CD4-positive, alpha-beta T cell treated with Interleukin-6 at 100 ng/mL for 8 hours (primary cell): ENCODE results near the gene PHF3.
"Not testable (repeated sequence)": the region's sequence is repeated elsewhere in the genome, so short reads cannot be mapped to it uniquely, and the experiment has no call there.

Experiments used
- DNase-seq: peaks from one replicate; pipeline ENCODE4 v3.0.0-alpha.2; 2020; ENCODE audit warnings: mixed read lengths, low spot score

PHF3 gene

DNA sequence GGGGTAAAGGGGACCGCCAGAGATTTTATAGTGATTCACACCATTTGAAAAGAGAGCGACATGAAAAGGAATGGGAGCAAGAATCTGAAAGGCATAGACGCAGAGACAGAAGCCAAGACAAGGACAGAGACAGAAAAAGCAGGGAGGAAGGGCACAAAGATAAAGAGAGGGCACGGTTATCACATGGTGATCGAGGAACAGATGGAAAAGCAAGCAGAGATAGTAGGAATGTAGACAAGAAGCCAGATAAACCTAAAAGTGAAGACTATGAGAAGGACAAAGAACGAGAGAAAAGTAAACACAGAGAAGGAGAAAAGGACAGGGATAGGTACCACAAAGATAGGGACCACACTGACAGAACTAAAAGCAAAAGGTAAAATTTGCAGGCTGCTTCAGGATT, 77.7 kb downstream of the PHF3 start:
- DNase-seq = no peak

DNA sequence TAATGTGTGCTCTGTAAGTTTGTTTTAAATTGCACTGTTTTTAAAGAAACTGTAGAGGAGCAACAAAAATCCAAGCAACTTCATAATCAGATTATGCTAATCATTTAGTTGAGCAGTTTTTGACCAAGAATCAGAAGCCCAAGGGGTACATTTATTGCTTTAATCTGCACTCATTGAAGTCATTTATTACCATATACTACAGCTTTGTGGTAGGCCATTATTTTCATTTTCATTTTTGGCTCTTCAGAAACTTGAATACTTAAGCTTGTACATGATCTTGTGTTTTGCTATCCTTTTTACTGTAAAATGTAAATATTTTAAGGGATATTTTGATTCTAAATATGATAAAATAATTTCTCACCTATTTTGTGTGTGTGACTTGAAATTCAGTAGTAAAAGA, 78.5 kb downstream of the PHF3 start:
- no peak for DNase-seq

DNA sequence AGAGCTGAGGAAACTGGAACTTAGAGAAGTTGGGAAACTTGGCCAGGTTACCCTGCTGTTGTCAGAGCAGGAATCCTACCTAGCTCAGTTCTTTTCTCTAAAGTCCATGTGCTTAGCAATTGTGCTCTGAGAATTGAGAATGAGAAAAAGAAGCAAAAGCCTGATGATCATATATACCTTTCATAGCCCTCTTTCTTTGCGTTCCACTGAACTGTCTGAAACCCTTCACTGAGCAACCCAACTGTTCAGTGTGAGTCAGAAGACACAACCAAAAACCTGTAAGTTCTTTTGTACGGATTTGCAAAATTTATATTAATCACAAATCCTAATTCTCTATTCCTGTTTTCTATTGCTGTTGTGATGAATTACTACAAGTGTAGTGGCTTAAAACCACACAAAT, 80.6 kb downstream of the PHF3 start:
- DNase-seq = no peak

DNA sequence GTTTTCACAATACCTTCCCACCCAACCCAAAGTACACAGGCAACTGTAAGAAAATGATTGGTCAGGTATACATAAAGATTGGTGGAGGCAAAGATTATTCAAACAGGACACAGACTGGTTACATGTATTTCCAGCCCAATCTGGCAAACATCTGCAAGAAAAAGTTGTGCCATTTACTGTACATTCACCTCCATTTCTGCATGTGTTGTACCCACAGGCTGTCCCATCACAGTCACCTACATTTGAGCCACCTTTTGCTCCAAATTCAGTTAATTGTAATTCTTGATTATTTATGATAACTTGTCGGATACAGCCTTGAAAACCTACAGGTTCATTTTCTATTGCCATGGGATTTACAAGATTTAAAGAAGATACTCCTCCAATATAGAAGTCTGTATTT, 85.6 kb downstream of the PHF3 start:
- no peak for DNase-seq

DNA sequence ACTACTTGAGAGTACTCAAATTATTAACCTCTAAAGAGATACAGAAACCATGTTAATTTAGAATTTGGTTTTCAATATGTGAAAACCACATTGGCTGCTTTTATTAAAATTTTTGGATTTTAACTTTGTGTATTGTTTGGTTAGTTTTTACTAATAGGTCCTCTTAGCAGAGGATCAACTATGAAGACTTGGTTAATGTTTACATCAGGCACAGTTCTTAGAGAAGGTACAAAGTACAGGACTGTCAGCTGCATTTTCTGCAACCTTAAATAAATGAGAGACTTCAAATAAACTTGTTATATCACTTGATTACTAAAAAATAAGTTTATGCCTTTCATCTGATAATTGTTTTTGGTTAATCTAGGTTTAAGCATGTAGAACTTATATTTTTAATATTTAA, 89.1 kb downstream of the PHF3 start:
- DNase-seq = no peak

DNA sequence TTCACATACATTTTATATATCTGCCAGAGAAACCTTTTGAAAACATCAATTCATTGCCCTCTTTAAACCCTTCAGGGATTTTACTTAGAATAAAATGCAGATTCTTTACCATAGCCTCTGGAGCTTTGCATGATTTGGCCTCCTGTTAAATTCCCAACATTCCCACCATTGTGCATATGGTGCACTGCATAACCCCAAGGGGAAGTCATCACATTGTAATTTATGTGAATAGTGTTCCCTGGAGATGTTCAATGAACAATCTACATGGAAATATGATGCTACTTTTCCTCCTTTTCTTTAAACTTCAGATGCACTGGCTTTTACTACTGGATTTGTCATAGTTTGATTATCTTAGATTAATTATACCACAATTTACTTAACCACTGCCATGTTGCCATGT, 94.7 kb downstream of the PHF3 start:
- DNase-seq = no peak

DNA sequence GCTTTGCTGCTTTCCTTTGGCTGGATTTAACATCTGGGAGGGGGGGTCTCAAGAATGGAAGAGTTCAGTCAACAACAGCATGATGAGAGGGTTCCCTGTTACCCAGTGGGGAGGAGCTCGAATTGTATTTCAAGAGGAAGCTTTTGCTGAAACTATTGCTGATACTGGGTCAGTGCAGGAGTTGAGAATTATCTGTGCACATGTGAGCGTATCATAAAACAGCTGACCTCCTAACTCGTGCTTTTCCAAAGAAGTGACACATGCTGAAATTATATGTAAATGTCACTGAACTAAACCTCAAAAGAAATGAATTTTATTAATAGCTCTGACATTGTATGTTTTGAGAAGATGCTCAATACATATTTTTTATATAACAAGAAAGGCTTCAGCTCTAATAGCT, 96.3 kb downstream of the PHF3 start:
- no peak for DNase-seq

DNA sequence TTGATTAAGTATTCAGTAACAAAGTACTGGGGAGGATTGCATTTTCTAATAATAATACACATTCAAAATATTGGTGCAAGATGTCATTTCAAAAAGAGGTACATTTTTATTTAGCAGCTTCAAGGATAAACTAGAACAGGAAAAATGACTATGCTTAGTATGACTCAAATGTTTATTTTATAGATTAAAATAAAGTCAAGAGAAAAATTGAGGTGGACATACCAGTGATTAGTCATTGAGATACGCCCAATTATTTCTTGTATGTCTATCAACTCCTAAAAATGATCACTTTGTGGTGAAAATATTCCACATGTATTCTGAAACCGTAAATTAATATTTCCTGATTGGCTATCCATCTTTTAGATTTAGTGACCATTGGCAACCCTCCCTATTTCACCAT, 96.7 kb downstream of the PHF3 start:
- no peak for DNase-seq

DNA sequence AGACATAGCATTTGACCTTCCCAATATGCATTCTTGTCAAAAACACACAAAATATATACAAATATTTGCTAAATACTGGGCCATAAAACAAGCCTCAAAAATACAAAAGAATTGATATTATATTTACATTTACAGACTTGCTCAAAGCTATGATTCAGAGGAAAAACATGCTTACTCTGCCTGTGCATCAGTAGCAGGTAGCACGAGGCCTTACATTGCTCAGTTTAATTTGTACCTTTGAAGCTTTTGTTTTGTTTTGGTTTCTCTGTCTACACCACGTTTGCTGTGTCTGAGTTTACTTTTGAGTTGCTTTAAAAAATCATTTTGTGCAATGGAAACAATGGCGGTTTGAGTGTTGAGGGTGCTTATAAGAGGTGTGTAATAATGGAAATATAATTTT, 99.3 kb downstream of the PHF3 start:
- no peak for DNase-seq

DNA sequence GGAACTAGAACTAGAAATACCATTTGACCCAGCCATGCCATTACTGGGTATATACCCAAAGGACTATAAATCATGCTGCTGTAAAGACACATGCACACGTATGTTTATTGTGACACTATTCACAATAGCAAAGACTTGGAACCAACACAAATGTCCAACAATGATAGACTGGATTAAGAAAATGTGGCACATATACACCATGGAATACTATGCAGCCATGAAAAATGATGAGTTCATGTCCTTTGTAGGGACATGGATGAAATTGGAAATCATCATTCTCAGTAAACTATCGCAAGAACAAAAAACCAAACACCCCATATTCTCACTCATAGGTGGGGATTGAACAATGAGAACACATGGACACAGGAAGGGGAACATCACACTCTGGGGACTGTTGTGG, 102.6 kb downstream of the PHF3 start:
- not testable (repeated sequence) for DNase-seq

DNA sequence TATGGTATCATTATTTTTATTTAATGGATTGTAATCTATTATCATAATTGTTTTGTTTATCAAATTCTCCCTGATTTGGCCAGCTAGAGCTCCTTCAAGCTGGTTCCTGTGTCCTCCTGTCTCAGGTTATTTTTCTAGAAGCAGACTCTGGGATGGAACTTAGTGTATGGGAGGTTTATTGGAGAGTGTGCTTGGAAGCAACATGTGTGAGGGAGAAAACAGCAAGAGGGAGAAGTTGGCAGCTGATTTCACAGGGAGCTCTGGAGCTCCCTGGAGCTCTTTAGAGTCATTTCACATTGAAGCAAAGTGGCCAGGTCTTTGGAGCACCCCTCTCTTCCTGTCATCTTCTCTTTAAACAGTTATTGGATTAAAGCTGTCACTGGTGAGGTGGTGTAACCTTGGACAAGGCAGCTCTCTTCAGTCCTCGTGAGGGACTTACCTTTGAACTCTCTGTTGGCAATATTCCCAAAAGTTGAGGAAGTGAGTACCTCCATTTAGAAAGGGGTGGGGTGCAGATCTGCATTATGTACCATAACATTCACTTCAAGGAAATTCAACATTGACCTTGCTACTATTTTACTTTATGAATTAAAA, 103.6 kb downstream of the PHF3 start:
- no peak for DNase-seq

DNA sequence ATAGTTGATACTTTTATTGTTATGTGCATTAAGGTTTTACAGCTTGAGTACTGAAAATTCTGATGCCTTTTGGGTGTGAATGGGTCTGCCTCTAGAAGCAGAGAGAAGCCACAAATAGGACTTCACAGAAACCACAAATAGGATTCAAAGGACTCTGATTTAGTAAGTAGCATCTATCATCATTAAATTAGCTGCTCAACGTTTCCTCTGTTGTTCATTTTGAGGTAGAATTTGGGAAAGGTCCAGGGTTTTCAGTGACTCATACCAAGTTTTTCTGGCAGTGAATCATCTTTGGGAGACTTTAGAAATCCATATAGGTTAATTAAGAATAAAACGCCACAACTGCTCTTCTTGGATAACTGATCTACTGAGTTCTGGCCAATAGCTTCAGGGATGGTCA, 105.1 kb downstream of the PHF3 start:
- no peak for DNase-seq

DNA sequence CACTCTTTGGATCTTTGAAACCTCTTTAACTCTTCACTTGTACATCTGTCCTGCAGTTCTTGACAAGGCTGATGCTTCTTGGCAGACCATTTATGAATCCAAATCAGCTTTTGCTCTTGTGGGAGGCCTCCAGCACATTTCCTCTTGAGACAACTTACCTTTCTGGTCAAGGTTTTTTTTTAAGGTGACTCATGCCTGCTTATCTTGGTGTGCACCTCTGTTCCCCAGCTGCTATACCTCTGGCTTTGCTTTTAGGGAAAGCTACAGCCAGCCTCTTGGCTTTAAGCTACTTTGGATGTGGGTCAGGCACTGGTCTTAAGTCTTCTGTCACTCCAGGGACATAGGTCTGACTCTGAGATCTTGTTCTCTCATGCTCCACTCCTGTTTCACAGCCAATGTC, 106.5 kb downstream of the PHF3 start:
- DNase-seq = no peak

DNA sequence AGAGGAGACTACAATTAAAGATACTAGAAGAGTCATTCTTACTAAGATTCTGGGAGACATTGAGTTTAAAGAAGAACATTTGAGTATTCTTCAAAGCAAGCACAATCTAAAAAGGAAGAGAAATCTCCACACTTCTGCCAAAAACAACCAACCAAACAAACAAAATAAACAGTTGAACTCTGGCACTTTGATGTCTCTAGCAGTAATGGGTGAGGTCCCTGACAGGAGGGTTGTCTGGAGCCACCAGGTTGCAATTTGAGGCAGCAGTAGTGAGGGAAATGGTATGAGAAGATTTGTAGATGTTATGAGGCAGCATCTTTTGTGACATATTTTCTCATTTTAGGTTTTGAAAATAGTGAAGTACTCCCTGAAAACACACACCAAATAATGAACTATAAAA, 108.1 kb downstream of the PHF3 start:
- DNase-seq = no peak

DNA sequence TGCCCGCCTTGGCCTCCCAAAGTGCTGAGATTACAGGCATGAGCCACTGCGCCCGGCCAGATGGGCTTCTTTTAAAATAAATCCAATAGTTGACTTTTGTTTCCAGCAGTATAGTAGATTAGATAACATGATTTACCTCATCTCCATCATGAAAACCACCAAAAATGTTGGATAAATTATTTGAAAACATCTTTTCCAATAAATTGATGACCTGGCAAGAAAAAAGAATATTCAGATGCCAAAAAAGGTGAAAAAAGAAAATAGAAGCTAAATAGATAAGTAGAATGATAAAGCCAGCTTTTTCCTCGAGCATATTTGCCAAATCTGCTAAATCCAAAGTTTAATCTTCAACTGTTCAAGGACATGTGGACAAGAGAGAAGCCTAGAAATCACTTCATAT, 109.2 kb downstream of the PHF3 start:
- DNase-seq = no peak

DNA sequence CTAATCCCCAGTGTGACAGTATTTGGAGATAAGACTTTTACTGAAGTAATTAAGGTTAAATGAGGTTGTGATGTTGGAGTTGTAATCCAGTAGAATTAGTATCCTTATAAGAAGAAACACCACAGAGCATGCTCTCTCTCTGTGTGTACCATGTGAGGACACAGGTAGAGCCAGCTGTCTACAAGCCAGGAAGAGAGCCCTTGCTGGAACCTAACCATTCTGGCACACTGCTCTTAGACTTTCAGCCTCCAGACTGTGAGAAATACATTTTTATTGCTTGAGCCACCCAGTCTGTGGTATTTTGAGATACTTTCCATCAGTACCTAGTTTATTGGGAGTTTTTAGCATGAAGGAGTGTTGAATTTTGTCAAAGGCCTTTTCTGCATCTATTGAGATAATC, 110.2 kb downstream of the PHF3 start:
- DNase-seq = no peak

DNA sequence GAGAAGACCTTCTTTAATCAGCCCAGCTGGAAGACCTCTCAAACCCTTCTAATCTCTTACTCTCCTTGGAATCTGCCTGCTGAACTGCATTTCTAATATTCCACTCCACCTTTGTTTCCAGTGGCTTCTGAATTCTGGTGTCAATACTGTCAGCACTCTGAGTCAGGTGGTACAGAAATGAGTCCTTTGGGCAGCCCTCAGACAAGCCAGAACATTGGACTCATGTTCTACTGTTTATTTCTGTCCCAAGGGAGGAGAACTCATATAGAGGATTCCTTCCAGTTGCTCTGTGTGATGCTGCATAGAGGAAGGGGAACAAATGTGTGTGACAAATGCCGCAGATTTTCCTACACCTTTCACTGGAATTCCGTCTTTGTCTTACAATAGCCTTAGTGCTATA, 114.8 kb downstream of the PHF3 start:
- DNase-seq = no peak

DNA sequence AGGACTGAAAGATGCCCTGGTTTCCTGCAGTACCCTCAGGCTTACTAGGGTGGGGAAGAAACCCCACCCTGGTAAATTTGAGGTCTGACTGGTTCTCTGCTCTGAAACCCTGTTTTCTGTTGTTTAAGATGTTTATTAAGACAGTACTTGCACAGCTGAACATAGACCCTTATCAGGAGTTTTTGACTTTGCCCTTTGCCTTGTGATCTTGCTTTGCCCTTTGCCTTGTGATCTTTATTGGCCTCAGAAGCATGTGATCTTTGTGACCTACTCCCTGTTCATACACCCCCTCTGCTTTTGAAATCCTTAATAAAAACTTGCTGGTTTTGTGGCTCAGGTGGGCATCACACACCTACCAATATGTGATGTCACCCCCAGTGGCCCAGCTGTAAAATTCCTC, 121.7 kb downstream of the PHF3 start:
- DNase-seq = not testable (repeated sequence)

DNA sequence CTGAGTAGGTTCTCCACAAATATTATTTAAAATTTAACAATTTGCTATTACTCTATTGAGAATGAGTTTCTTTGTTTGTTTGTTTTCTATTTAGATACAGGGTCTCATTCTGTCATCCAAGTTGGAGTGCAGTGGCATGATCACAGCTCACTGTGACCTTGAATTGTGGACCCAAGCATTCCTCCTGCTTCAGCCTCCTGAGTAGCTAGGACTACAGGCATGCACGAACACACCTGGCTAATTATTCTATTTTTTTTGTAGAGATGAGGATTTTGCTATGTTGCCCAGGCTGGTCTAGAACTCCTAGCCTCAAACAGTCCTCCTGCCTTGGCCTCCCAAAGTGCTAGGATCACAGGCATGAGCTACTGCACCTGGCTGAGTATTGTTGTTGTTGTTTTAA, 122.2 kb downstream of the PHF3 start:
- DNase-seq = no peak

DNA sequence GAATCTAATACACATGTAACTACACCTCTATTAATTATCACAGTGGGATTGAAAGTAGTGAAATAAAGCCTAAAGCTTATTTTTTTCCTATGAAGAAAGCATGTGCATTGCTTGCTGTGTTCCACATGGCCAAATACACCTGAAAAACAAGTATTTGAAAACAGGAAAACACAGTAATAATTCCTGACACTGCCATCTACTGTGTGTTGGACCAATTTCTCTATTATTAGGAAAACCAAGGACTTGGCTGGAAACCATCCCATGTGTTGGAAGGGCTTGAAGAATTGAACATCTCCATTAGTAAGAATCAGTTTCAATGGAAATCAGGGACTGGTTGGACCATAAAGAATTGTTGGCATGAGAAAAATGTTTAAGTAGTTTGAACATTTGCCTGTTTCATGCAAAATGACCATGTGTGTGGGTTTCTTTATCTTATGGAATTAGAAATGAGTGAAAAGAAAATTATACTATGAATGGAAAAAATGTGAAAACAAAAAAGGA, 124.1 kb downstream of the PHF3 start:
- no peak for DNase-seq

DNA sequence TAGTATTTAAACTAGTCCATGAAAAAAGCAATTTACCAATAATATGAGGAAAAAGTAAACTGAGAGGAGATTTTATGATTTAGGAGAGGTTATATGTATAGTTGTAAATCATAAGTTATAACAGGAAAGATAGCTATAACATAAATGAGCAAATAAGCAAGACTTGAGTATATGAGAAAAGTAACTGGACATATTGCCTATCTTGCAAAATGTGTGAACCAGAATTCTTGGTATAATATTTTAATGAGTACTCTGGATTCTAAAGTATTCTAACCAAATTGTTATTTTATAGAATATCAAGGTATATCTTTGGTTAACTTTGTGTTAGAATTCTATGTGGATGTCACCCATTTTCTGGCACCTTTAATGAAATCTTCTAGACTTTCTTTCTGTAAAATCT, 124.6 kb downstream of the PHF3 start:
- no peak for DNase-seq

DNA sequence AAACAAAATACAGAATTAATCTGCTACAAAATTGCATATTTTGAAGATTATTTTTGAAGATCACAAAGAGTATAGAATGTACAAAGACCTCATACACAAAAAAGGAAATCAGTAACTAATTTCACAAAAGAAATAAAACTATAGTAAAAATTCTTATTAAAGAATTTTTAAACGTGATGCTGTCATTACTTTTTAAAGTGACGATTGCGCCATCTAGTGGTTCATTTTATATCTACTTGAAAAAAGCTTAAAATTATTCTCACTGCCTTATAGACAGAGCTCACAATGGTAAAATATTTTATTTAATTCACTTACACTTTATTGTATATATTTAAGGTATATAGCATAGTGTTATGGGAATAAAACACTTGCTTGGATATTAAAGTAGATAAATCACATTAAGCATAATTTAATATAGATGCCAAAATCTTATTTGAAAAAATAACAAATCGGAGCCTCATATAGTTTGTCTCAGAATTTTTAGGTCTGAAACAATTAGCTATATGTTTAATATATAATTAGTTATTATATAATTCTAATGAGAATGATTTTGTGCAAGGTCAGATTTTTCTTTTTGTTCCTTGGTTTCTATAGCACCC, 128.8 kb downstream of the PHF3 start:
- DNase-seq = peak; percentile 41
